GM23338 (cell line): ENCODE results near the gene AKR1D1.

Source experiments
- TF ChIP-seq, protein P1 (sequence below), 2 experiments: fragments of 200-600 bp in 1 of 2; sonication (generic) in 1 of 2; conservative IDR thresholded peaks; 2 replicates each; pipeline versions ENCODE4 v1.5.1 to v1.6.1; 2016 to 2017; ENCODE audit warnings: antibody characterized with exemption in 2 of 2, low read depth in 2 of 2, mild to moderate bottlenecking in 2 of 2, moderate library complexity in 1 of 2
- TF ChIP-seq, protein P2 (sequence below): IDR thresholded peaks from 2 replicates; pipeline ENCODE4 v1.6.1; 2016; ENCODE audit warnings: antibody characterized with exemption

DNA sequence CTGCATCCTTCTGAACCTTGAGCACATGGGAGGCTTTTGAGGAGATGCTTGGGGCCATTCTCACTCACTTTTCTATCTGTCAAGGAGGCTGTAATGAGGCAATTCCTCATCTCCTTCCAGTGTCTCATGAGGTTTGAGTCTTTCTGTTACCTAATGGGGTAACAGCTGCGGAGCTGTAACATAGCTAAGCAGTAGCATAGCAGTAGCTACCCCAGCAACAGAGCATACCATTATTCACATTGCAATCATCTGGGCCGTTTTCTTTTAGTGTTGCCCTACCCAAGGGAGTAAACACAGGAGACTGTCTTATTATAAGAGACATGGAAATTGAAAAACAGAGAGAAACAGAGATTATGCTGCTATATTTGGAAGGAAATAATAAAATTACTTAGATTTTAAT is 68.7 kb downstream of the AKR1D1 start:
- TF ChIP-seq, protein P1, sequence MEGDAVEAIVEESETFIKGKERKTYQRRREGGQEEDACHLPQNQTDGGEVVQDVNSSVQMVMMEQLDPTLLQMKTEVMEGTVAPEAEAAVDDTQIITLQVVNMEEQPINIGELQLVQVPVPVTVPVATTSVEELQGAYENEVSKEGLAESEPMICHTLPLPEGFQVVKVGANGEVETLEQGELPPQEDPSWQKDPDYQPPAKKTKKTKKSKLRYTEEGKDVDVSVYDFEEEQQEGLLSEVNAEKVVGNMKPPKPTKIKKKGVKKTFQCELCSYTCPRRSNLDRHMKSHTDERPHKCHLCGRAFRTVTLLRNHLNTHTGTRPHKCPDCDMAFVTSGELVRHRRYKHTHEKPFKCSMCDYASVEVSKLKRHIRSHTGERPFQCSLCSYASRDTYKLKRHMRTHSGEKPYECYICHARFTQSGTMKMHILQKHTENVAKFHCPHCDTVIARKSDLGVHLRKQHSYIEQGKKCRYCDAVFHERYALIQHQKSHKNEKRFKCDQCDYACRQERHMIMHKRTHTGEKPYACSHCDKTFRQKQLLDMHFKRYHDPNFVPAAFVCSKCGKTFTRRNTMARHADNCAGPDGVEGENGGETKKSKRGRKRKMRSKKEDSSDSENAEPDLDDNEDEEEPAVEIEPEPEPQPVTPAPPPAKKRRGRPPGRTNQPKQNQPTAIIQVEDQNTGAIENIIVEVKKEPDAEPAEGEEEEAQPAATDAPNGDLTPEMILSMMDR (conservative IDR thresholded peaks at IDR 0.05; ENCODE audit: low read depth in 2 of 2) = no peak
- TF ChIP-seq, protein P2, sequence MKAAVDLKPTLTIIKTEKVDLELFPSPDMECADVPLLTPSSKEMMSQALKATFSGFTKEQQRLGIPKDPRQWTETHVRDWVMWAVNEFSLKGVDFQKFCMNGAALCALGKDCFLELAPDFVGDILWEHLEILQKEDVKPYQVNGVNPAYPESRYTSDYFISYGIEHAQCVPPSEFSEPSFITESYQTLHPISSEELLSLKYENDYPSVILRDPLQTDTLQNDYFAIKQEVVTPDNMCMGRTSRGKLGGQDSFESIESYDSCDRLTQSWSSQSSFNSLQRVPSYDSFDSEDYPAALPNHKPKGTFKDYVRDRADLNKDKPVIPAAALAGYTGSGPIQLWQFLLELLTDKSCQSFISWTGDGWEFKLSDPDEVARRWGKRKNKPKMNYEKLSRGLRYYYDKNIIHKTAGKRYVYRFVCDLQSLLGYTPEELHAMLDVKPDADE = no peak
